ENCODE data around the gene SAMD15.
"Not testable (repeated sequence)": the region's sequence is repeated elsewhere in the genome, so short reads cannot be mapped to it uniquely, and the experiment has no call there.

The SAMD15 gene

DNA sequence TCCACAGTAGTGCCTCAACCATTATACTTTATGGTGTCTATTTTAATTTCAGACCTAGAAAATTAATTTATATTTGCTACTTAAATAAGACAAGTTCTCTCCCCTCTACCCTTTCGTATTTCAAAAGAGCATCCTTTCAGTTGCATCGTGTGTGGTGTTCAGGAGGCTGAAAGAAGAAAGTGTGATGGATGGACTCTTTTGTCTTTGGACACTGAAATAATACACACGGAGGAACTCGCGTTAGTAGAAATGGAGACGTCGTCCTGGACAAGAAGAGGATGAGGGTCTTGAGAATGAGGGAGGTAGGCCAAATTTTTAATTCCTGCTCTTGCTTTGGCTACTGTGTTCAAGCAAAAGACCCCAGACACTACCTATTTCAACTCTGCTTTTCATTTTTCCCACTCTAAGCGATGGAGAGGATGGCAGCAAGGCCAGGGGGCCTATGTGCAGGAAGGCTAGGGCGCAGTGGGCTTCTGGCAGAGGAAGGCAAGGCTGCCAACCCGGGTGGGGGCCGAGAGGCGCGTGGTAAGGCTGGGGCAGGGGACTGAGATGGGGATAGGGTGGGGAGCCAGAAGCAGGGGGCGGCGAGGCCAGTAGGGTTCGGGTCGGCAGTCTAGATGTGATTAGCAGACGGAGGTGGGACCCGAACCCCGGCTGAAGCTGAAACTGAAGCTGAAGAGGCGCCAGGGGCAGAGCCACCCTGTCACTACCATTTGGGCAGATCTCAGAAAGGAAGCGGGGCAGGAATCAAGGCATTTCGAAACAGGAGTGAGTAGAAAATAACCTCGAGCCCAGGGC lies 1.0 kb upstream of the SAMD15 start:
- peak; percentile 16 to 17 for DNase-seq (ENCODE audit: low read depth in 2 of 2)

DNA sequence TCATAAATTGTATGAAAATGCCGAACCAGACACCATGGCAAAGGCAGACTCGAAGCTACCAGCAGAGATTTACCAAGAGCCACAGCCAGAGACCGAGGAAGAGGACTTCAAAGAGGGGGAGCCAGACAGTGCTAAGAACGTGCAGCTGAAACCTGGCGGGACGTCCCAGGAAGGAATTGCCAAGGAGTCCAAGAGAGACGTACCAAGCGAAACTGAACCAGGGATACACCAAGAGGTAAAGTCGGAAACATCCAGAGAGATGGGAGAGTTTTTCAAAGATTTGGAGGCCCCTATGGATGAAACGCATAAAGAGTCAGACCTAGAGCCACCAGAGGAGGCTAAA lies 294 bp downstream of the SAMD15 start:
- DNase-seq (ENCODE audit: low read depth in 2 of 2), result no peak

DNA sequence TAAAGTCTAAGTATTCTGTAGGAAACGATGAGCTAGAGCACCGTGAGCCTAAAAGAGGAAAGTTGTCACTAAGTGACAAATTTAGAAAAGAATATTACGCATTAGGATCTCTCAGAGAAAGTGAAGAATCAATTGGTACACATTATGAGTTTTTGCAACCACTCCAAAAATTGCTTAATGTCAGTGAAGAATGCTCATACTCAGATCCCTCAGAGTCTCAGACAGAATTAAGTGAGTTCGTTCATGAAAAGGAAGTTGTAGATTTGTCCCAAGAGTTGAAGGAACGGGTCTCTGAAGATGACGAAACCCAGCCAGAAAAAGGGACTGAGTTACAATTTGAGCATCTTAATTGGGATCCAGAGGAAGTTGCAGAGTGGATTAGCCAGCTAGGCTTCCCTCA lies 1.5 kb downstream of the SAMD15 start:
- no peak for DNase-seq (ENCODE audit: low read depth in 2 of 2)

DNA sequence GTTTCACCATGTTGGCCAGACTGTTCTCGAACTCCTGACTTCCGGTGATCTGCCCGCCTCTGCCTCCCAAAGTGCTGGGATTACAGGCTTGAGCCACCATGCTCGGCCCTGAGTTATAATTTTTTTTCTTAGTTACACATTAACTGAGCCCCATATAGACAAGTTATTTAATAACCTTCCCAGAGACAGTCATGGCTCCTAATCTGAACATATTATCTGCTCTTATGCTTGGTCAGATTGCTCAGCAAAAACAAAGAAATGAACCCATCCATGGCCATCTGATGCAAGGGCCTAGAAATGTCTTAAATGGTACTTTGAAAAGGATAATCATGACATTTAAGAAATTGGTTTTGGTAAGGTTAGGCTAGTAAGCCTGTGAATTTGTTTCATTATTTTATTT lies 13.0 kb downstream of the SAMD15 start:
- DNase-seq (ENCODE audit: low read depth in 2 of 2), result no peak

DNA sequence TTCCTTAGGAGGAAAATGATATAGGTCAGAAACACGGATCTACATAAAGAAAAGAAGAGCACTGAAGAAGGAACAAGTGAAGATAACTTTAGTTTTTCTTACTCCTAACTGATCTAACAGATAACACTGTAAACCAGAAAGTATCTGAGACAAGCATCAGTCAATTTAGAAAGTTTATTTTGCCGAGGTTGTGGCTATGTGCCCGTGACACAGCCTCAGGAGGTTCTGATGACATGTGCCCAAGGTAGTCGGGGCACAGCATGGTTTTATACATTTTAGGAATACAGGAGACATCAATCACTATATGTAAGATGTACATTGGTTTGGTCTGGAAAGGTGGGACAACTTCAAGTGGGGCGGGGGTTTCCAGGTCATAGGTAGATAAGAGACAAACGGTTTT lies 23.0 kb downstream of the SAMD15 start:
- DNase-seq (ENCODE audit: low read depth in 2 of 2), result no peak

DNA sequence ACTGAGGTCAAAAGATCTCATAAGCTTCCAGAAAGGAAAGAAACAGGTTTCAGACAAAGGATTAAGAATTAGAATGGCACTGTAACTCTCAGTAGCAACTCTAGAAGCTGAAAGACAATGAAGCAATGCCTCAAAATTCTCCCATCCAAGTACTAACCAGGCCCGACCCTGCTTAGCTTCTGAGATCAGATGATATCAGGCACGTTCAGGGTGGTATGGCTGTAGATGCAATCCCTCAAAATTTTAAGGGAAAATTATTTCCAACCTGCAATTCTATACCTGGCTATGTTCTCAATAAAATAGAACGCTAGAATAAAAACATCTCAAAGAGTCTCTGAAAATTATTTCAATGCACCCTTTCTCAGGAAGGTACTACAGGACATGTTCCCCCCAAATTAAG lies 26.6 kb downstream of the SAMD15 start:
- no peak for DNase-seq (ENCODE audit: low read depth in 2 of 2)

DNA sequence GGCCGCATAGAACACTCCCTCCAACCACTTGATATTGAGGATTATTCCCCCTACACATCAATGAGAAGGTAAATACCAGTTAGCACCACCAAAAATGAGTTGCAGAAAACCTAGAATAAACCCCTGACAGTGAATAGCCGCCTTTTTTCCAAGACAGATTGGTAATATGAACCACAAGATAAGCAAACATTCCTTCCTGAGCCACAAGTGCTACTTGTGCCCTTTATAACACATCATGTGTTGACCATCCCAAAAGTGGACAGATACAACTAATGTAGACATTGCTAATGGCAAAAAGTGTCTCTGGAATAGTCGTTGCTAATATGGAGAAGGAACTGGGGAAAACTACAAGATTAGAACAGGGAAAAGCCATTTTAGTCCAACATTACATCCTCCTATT lies 28.9 kb downstream of the SAMD15 start:
- no peak for DNase-seq (ENCODE audit: low read depth in 2 of 2)

DNA sequence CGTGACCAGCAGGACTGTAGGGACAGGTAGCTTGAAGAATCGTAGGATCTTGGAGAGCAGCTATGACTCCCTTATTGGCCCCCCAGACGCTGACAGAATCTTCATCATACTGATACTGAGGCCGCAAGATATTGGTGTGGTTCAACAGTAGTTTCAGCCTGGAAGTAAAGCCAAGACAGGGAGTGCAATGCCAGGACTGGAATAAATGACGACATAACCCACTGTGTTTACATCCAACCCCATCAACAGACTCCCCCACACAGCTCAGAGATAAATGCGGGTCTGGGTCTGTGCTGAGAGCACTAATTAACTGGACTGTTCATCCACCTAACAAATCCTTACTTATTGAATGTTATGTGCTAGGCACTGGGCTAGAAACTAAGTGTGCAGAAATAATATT lies 29.5 kb downstream of the SAMD15 start:
- no peak for DNase-seq (ENCODE audit: low read depth in 2 of 2)

DNA sequence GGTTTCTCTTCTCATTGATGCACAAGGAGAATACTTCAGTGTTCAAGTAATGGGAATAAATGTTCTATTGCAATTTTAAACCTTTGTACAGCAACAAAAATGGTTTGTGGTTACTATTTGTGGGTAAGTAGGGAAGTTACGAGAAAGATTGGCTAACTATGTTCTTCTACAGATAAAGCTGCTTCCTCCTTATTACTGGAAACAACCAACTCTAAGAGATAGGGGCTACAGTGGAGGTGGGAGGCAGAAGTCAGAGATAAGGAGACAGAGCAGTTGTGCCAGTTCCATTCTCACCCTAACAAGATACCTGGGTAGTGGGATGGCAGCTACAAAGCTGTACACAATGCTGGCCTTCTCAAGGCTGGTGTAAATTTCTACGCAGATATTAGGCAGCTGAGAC lies 30.0 kb downstream of the SAMD15 start:
- DNase-seq (ENCODE audit: low read depth in 2 of 2), result no peak

DNA sequence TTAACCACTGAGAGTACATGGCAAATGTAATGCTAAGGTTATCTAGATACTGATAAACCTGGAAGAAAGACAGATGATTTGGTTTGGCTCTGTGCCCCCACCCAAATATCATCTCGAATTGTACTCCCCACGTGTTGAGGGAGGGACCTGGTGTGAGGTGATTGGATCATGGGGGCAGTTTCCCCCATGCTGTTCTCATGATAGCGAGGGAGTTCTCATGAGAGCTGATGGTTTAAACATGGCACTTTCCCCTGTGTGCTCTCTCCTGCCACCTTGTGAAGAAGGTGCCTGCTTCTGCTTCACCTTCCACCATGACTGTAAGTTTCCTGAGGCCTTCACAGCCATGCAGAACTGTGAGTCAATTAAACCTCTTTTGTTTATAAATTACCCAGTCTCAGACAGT lies 32.0 kb downstream of the SAMD15 start:
- no peak for DNase-seq (ENCODE audit: low read depth in 2 of 2)

DNA sequence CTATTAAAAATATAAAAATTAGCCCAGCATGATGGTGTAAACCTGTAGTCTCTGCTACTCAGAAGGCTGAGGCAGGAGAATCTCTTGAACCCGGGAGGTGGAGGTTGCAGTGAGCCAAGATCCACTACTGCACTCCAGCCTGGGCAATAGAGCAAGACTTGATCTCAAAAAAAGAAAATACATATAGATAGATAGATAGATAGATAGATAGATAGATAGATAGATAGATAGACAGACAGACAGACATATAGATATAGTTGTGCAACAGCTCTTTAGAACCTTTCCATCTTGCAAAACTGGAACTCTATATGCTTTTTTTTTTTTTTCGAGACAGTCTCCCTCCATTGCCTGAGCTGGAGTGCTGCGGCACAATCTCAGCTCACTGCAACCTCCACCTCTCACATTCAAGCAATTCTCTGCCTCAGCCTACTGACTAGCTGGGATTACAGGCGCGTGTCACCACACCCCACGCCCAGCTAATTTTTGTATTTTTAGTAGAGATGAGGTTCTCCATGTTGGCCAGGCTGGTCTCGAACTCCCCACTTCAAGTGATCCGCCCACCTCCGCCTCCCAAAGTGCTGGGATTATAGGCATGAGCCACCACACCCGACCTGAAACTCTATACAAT lies 38.3 kb downstream of the SAMD15 start:
- DNase-seq (ENCODE audit: low read depth in 2 of 2), result not testable (repeated sequence)

DNA sequence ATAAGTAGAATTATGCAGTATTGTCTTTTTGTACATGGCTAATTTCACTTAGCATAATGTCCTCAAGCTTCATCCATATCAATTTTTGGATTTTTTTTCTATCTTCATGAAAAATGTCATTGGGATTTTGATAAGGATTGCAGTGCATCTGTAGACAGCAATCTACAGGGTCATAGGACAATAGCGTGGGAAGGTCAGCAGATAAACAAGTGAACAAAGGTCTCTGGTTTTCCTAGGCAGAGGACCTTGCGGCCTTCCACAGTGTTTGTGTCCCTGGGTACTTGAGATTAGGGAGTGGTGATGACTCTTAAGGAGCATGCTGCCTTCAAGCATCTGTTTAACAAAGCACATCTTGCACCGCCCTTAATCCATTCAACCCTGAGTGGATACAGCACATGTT lies 38.9 kb downstream of the SAMD15 start:
- not testable (repeated sequence) for DNase-seq (ENCODE audit: low read depth in 2 of 2)

DNA sequence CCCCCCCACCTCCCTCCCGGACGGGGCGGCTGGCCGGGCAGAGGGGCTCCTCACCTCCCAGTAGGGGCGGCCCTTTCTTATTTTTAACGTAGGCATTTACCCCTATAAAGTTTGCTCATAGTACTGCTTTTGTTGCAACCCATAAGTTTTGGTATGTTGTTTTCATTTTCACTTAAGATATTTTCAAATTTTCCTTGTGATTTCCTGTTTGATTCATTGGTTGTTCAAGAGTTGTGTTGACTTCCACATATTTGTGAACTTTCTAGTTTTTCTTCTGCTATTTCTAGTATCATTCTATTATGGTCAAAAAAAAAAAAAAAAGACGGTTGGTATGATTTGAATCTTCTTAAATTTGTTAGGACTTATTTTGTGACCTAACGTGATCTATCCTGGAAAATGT lies 39.7 kb downstream of the SAMD15 start:
- no peak for DNase-seq (ENCODE audit: low read depth in 2 of 2)

DNA sequence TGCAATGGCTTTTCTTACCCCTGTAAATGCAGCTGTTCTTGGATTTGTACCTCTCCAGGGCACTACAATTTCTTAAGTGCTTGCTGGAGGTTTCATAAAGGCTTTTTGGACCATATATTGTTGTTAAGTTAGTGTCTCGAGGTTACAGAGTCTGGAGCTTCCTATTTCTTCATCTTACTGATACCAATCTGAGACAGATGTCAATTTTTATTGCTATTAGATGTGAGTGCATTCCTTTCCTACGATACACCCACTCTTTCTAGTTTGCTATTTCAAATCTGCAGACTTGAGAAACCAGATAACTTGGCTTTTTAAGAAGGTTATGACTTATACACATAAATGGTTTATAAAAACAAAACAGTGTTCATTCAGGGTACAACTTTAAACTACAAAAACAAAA lies 44.0 kb downstream of the SAMD15 start:
- DNase-seq (ENCODE audit: low read depth in 2 of 2), result no peak

DNA sequence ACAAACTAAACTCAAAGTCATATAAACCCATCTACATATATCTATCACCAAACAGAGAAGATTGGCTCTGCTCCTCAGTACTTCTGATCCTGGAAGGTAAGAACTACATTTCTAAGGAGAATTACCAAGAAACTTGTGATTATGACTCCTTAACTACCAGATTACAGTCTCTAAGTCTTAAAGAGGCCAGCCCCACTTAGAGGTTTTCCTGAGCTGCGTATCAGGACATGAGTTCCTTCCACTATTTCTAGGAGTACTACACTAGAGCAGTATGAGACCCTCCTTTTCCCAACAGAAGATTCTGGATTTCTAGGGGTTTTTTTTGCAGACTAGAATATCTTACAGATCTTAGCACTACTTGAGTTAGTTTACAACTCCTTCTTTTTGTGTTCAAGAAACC lies 46.2 kb downstream of the SAMD15 start, which contains the start of gene NOXRED1:
Gene NOXRED1 (minus strand): TSS at position 101 of the 400 bp plus-strand sequence. CDS start 634 bp downstream, outside the sequence.
- no peak for DNase-seq (ENCODE audit: low read depth in 2 of 2)

DNA sequence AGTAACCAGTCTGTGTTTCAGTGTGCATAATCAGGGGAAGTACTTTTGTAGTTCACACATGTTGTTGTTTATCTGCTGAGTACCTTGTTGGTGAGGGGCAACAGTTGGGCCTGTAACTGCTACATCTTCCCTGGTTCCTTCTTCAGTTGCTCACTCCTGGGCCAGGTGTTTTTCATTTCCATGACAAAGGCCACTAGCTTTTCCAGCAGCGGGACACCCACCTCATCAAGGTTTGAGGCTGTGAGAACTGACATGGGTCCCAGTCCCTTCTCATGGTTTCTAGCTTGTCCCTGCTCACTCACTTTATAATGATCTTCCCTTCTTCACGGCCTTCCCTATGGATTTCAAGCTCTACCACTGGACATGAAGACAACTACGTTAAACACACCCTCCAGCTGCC lies 47.7 kb downstream of the SAMD15 start:
- DNase-seq (ENCODE audit: low read depth in 2 of 2), result no peak

DNA sequence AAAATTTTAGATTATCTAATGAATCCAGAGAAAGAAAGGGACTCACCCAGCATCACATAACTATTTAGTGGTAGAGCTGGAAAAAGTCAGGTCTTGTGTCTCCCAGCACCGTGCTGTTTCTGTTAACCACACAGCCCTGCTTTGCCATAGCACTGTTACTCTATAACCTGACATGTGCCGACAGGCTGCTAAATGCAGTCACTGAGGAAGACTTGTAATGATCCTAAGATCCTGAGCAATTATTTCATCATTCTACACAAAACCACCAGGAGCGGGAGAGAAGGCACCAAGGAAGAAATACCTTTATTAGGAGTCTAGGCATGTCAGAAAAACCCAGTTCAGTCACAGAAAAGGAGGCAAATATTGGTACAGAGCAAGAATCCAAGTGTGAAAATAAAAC lies 49.2 kb downstream of the SAMD15 start:
- DNase-seq (ENCODE audit: low read depth in 2 of 2), result no peak

DNA sequence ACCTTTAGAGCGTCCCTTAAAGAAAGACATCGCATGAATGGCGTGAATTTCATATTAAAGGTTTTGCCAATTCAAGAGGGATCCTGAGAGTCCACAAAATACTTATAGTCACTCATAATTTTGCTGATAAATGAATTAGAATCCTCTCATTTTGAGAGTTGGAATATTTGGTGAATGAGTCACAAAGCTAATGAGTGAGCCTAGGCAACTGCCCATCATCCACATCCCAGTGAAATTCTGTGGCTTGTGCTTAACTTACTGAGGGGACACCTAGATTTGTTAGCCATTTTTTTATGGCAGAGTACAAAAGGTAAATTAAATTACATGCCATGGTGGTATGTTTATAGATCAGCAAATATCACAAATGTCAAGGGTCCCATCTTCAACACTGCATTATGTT lies 58.9 kb downstream of the SAMD15 start:
- DNase-seq (ENCODE audit: low read depth in 2 of 2), result no peak

DNA sequence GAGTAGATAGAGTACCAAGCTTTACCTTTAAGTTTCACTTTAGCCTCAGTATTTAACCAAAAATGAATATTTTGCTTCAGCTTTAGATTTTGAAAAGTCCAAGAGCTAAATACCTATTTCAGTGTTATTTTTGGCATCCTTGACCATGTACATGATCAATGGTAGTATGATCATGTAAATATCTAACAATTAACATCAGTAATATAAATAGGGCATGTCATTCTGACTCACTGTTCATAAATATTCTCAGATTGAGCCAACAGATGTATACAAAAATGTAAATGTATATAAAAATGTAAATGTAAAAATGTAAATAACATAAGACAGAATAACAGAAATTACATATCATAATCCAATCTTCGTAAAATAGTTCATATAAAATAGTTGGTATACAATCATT lies 61.4 kb downstream of the SAMD15 start:
- DNase-seq (ENCODE audit: low read depth in 2 of 2), result no peak

DNA sequence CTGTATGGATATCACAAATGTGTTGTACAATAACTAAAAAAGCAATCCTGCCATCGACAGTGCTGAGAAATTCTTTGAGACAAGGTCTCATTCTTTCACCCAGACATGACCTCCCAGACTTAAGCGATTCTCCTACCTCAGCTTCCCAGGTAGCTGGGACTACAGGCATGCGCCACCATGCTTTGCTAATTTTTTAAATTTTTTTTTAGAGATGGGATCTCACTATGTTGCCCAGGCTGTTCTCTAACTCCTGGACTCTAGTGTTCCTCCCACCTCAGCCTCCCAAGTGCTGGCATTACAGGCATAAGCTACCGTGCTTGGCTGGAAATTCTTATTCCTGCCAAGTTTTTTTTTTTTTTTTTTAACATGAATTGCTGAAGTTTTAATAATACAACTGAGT lies 62.7 kb downstream of the SAMD15 start:
- no peak for DNase-seq (ENCODE audit: low read depth in 2 of 2)

All from stimulated activated CD4-positive, alpha-beta T cell treated with anti-CD3 and anti-CD28 coated beads, Interleukin-4, amount 100 ng/mL, for 48 hours (primary cell).